GM08714 (cell line): ENCODE measurements around the gene RNASEH2A.

Experiments
- H3K4me3 ChIP-seq: fragments of 200-500 bp; sonication (Bioruptor generic); 2 replicates; pipeline ENCODE4 v1.5.1; 2014; ENCODE audit warnings: mild to moderate bottlenecking, low read length, inconsistent platforms
- ZNF274 ChIP-seq: IDR thresholded peaks from 2 replicates; pipeline ENCODE4 v1.6.1; 2012; ENCODE audit warnings: mild to moderate bottlenecking, low read depth, low read length

Gene RNASEH2A

GRCh38 chr19:12825254-12826131, 19.1 kb downstream of the RNASEH2A start:
- no peak overlapping the region for H3K4me3 ChIP-seq
- TF ChIP-seq ZNF274: no peak

GRCh38 chr19:12828494-12828893, 22.1 kb downstream of the RNASEH2A start:
- H3K4me3 ChIP-seq: no peak overlapping the region
- no peak for TF ChIP-seq ZNF274

GRCh38 chr19:12833418-12833737, 27.0 kb downstream of the RNASEH2A start:
- no peak overlapping the region for H3K4me3 ChIP-seq
- no peak for TF ChIP-seq ZNF274

DNA sequence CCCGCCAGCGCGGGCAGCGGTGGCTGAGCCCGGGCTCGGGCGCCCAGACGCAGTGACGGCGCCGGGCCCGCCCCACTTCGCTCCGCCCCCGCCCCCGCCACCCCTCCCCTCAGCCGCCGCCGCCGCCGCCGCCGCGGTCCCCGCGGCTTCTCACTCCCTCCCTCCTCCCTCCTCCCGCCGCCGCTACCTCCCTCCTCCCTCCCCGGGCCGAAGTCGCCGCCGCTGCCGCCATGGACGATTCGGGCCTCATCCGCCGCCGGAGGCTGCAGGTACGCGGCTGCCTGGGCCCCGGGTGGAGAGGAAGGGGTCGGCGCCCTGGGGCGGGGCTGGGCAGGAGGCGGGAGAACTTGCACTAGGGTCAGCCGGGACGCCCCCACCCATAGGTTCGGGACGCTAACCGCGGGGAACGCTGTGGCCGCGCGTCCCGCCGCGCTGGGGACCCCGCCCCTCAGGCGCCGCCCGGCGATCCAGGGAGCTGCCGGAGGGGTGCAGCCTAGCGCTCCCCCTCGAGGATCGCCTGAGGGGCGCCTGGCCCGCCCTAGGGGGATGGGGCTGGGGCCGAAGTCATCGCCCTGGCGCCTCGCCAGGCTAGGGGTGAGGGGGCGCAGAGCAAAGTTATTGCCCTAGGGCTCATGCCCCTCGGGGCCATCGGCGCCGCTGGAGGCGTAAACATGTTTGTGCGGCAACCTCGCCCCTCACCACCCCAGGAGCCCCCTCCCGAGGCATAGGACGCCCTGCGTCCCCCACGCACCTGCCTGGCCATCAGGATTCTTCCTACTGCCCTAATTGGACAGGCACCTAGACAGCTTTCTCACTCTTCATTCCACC, 27.6 kb downstream of the RNASEH2A start:
- H3K4me3 ChIP-seq: no peak overlapping the region; the same call in 1 of the 2 replicates
- TF ChIP-seq ZNF274: no peak

DNA sequence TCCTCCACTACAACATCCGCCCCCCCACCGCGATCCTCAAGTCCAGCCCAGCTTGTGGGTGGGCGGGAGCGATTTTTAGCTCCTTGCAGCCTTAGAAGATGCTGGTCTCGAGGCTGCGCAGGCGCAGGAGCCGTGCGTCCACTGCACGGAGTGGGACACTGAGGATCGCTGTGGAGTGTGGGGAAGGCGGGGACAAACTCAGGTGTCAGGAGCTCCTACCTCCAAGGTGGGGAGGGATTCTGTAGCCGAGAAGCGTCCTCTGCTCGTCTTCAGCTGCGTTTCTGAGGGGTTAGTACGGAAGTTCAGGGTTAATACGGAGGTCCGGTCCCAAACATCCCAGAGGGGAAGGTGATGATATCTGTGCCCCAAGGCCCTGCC, 28.2 kb downstream of the RNASEH2A start, which contains the start of gene RTBDN:
Gene RTBDN, minus strand, starts transcription at position 14 of the 378 bp plus-strand sequence. CDS start 4,600 bp downstream, outside the sequence.
- no peak within 1 kb of the TSS; the same call in 1 of the 2 replicates for H3K4me3 ChIP-seq
- TF ChIP-seq ZNF274: no peak

DNA sequence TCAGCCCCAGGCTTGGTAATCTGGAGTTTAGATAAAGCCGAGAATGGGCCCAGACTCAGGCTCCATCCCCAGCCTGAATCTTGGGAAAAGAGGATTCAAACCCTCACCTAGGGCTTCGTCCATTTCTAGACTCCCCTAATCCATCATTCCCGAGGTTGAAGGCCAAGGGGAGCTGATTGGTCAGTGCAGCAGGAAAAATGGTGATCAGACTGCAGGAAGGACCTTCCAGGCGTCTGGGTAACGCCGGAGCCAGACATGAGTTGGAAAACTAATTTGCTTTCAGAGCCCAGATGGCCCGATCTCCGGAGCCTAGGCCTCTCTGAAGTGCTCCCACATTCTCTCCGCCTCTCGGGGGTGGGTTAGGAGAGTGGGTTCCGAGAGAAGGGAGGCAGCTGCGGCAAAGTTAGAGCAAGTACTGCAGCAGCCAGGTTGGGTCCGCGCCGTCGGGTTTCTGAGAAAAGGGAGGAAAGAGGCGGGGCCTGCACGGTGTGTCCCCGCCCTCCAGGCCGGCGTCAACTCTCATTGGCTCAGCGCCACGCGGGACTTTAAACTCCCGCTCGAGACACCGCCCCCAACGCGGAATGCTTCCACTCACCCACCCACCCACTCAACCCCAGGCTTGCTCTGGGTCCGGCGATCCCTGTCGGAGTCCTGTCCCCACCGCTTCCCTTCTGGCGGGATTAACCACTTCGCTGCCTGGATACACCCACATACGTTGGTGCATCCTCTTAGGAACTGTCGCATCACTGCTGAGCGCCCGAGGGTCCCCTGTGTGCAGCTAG, 28.8 kb downstream of the RNASEH2A start:
- TF ChIP-seq ZNF274: no peak
- H3K4me3 ChIP-seq: no peak overlapping the region

GRCh38 chr19:12836529-12836863, 30.1 kb downstream of the RNASEH2A start:
- H3K4me3 ChIP-seq: no peak overlapping the region
- TF ChIP-seq ZNF274: no peak

GRCh38 chr19:12837225-12837624, 30.8 kb downstream of the RNASEH2A start:
- no peak overlapping the region for H3K4me3 ChIP-seq
- TF ChIP-seq ZNF274: no peak

- no peak within 1 kb of the TSS; the same call in 1 of the 2 replicates for H3K4me3 ChIP-seq
- TF ChIP-seq ZNF274: no peak
Measured at GRCh38 chr19:12838182-12838885, 31.9 kb downstream of the RNASEH2A start, which contains the start of gene MAST1. TSS of gene MAST1 (plus strand) at chr19:12838515. CDS start at chr19:12838573, 58 bp downstream.

- TF ChIP-seq ZNF274: no peak
- no peak overlapping the region for H3K4me3 ChIP-seq
Measured at GRCh38 chr19:12838886-12839756, 32.7 kb downstream of the RNASEH2A start.

DNA sequence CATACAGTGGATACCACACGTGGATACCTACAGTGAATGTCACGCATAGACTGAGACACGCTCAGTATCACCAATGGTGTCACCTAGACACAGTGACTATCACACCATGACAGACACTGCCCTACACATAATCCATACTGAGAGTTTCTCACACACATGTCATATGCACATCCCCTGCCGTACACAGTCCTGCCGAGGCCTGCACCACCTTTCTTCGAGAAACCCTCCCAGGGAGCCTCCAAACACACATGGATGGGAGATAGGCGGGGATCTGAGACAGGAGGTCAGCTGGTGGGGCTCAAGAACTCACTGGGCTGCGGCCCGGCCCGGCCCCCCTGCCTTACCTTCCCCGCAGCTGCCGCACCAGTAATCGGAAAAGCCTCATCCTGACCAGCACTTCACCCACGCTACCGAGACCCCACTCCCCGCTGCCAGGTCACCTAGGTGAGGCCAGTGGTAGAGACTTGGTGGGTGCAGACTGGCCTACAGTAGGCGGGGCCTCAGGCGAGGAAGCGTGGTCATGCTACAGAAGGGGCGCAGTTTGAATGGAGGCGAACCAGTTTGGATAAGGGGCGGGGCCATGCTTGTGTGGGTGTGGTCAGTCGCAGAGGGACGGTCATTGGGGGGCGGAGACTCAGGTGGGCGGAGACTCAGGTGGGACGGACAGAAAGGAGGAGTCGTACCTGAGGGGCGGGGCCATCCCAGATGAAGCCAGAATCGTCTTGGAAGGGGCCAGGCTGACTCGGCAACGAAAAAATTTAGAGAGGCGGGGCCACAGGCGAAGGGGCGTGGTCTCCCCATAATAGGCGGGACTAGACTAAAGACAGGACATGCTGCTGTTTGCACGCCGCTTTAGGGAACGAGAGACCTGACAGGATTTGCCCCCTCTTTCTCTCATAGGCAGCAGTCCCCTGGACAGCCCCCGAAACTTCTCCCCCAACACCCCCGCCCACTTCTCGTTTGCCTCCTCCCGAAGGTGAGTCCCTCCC, 34.0 kb downstream of the RNASEH2A start:
- H3K4me3 ChIP-seq: no peak overlapping the region
- TF ChIP-seq ZNF274: no peak
